ENCODE data around the gene DENR. TPM values are rescaled to one million over a fixed set of nuclear protein-coding genes. Genes with fewer than 3 reads are reported as not detected.

DENR gene
- total RNA-seq, 6 donors from 2014 or later: 8.8 to 30.3 (median 23.6) TPM

DNA sequence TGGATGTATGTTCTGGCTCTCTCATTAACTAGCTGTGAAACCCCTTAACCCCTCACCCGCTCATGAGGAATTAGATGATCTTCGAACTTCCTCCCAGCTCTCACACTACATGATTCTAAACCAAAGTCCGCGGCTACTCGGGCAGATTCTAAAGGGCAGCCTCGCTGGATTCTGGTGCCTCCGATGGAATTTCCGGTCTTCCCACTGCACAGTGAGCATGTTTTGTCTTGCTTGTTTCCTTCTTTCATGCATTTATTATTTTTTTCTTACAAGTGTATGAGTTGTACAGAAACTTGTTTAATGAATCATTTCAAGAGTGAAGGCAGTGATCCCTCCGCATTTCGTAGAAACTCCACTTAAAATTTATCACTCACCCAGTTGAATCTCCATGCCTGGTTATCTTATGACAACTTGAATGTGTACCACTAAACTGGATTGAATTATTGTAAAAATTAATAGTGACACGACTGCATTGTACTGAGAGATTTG, 31.5 kb upstream of the DENR start:
- DNase-seq: no peak
- ATAC-seq (ENCODE audit: low FRiP score in 2 of 2): no peak
- Histone ChIP-seq H3K9me3 (no peaks in the 10 kb centered on the region), H3K4me1 (peaks cover 0 to 11% (median 2%) of the 10 kb centered on the region in 4 donors), H3K27ac (no peak overlapping the region), H3K4me3 (no peak overlapping the region), H3K36me3 (no peaks in the 10 kb centered on the region), H3K27me3 (no peaks in the 10 kb centered on the region)
- WGBS, 2 donors: 76% methylated on average over 11 of the region's 11 CpGs
- TF ChIP-seq POLR2AphosphoS5 (IDR thresholded peaks at IDR 0.05) (no peak), EP300 (IDR thresholded peaks at IDR 0.05) (no peak), POLR2A (IDR thresholded peaks at IDR 0.05) (no peak)
- TF ChIP-seq, protein P1, sequence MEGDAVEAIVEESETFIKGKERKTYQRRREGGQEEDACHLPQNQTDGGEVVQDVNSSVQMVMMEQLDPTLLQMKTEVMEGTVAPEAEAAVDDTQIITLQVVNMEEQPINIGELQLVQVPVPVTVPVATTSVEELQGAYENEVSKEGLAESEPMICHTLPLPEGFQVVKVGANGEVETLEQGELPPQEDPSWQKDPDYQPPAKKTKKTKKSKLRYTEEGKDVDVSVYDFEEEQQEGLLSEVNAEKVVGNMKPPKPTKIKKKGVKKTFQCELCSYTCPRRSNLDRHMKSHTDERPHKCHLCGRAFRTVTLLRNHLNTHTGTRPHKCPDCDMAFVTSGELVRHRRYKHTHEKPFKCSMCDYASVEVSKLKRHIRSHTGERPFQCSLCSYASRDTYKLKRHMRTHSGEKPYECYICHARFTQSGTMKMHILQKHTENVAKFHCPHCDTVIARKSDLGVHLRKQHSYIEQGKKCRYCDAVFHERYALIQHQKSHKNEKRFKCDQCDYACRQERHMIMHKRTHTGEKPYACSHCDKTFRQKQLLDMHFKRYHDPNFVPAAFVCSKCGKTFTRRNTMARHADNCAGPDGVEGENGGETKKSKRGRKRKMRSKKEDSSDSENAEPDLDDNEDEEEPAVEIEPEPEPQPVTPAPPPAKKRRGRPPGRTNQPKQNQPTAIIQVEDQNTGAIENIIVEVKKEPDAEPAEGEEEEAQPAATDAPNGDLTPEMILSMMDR (IDR thresholded peaks at IDR 0.05): no peak

- WGBS, 2 donors: 33 to 76% methylated on average over 1 of the region's 1 CpG
- Histone ChIP-seq H3K36me3 (no peaks in the 10 kb centered on the region), H3K27me3 (no peaks in the 10 kb centered on the region), H3K4me3 (no peak overlapping the region), H3K27ac (no peak overlapping the region), H3K4me1 (peaks cover 0 to 15% (median 3%) of the 10 kb centered on the region in 4 donors), H3K9me3 (no peaks in the 10 kb centered on the region)
- no peak for DNase-seq
- TF ChIP-seq, protein P1 (IDR thresholded peaks at IDR 0.05): no peak
- no peak for ATAC-seq (ENCODE audit: low FRiP score in 2 of 2)
These were observed 30.2 kb upstream of the DENR start for GRCh38 chr12:122722387-122722786.

GRCh38 chr12:122724641-122725243, 27.9 kb upstream of the DENR start:
- ATAC-seq (ENCODE audit: low FRiP score in 2 of 2) (no peak), DNase-seq (no peak)
- no peaks in the 10 kb centered on the region for H3K9me3 ChIP-seq
- H3K36me3 ChIP-seq: no peaks in the 10 kb centered on the region
- no peak overlapping the region for H3K27ac ChIP-seq
- H3K4me1 ChIP-seq: peaks cover 0 to 15% (median 3%) of the 10 kb centered on the region in 4 donors
- 95% methylated on average over 12 of the region's 12 CpGs for WGBS, 2 donors
- H3K27me3 ChIP-seq: no peaks in the 10 kb centered on the region
- H3K4me3 ChIP-seq: no peak overlapping the region
- TF ChIP-seq POLR2AphosphoS5 (IDR thresholded peaks at IDR 0.05) (no peak), POLR2A (IDR thresholded peaks at IDR 0.05) (no peak), EP300 (IDR thresholded peaks at IDR 0.05) (no peak)
- TF ChIP-seq, protein P1 (IDR thresholded peaks at IDR 0.05): no peak

- Histone ChIP-seq H3K27me3 (no peaks in the 10 kb centered on the region), H3K27ac (peak overlapping the region in 3 of 4 donors; percentile 19 to 60 (median 32)), H3K36me3 (no peaks in the 10 kb centered on the region), H3K4me1 (peaks cover 0 to 15% (median 3%) of the 10 kb centered on the region in 4 donors), H3K4me3 (no peak overlapping the region), H3K9me3 (no peaks in the 10 kb centered on the region)
- TF ChIP-seq, protein P1 (IDR thresholded peaks at IDR 0.05): no peak
- no peak for TF ChIP-seq EP300 (IDR thresholded peaks at IDR 0.05)
- no peak for TF ChIP-seq POLR2AphosphoS5 (IDR thresholded peaks at IDR 0.05)
- TF ChIP-seq POLR2A (IDR thresholded peaks at IDR 0.05): no peak
- no peak for DNase-seq
- 72 to 83% methylated on average over 6 of the region's 6 CpGs for WGBS, 2 donors
- ATAC-seq (ENCODE audit: low FRiP score in 2 of 2): no peak
These were observed 27.1 kb upstream of the DENR start for GRCh38 chr12:122725452-122726079.

All from upper lobe of left lung (tissue), 6 donors.